Measurements from ENCODE around the gene SLC6A6.
"Not testable (repeated sequence)": the region's sequence is repeated elsewhere in the genome, so short reads cannot be mapped to it uniquely, and the experiment has no call there.

The SLC6A6 gene

GRCh38 chr3:14406336-14406735 is 3.9 kb downstream of the SLC6A6 start:
- H3K27ac ChIP-seq (ENCODE audit: low read depth, low read length), result no peak overlapping the region
- H3K36me3 ChIP-seq (ENCODE audit: control insufficient read depth in 5 of 5, insufficient read depth in 5 of 5, low read length in 5 of 5), result peaks cover 0 to 5% (median 0%) of the 10 kb centered on the region in 5 donors
- H3K4me1 ChIP-seq (ENCODE audit: control insufficient read depth in 5 of 5, insufficient read depth in 5 of 5, low read length in 5 of 5), result peaks cover 8 to 68% (median 48%) of the 10 kb centered on the region in 5 donors
- H3K4me3 ChIP-seq (ENCODE audit: low read depth in 1 of 5, low read length in 5 of 5), result peak overlapping the region in 1 of 5 donors; percentile 4
- H3K27me3 ChIP-seq (ENCODE audit: control insufficient read depth in 5 of 5, insufficient read depth in 4 of 5, low read length in 5 of 5), result peaks cover 0 to 33% (median 6%) of the 10 kb centered on the region in 5 donors
- no peak overlapping the region for H3K9ac ChIP-seq (ENCODE audit: low read length in 5 of 5)
- H3K9me3 ChIP-seq (ENCODE audit: control insufficient read depth in 5 of 5, low read length in 5 of 5), result no peaks in the 10 kb centered on the region

- no peaks in the 10 kb centered on the region for H3K9me3 ChIP-seq (ENCODE audit: control insufficient read depth in 5 of 5, low read length in 5 of 5)
- H3K9ac ChIP-seq (ENCODE audit: low read length in 5 of 5), result no peak overlapping the region
- peaks cover 0 to 32% (median 6%) of the 10 kb centered on the region in 5 donors for H3K27me3 ChIP-seq (ENCODE audit: control insufficient read depth in 5 of 5, insufficient read depth in 4 of 5, low read length in 5 of 5)
- no peak overlapping the region for H3K27ac ChIP-seq (ENCODE audit: low read depth, low read length)
- no peak overlapping the region for H3K4me3 ChIP-seq (ENCODE audit: low read depth in 1 of 5, low read length in 5 of 5)
- H3K4me1 ChIP-seq (ENCODE audit: control insufficient read depth in 5 of 5, insufficient read depth in 5 of 5, low read length in 5 of 5), result peaks cover 8 to 65% (median 48%) of the 10 kb centered on the region in 5 donors
- peaks cover 0 to 5% (median 0%) of the 10 kb centered on the region in 5 donors for H3K36me3 ChIP-seq (ENCODE audit: control insufficient read depth in 5 of 5, insufficient read depth in 5 of 5, low read length in 5 of 5)
These were observed 4.4 kb downstream of the SLC6A6 start for GRCh38 chr3:14406766-14407165.

DNA sequence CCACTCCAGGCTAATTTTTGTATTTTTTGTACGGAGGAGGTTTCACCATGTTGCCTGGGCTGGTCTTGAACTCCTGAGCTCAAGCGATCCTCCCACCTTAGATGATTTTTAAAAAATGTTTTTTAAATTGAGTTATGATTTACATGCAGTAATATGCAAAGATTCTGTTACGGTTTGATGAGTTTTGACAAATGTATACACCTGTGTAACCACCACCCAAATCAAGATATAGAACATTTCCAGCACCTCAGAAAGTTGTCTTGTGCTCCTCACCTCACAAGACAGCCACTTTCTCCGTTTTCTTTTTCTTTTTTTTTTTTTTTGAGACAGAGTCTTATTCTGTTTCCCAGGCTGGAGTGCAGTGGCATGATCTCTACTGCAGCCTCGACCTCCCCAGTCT is 4.8 kb downstream of the SLC6A6 start:
- H3K4me3 ChIP-seq (ENCODE audit: low read depth in 1 of 5, low read length in 5 of 5), result no peak overlapping the region
- peaks cover 8 to 60% (median 44%) of the 10 kb centered on the region in 5 donors for H3K4me1 ChIP-seq (ENCODE audit: control insufficient read depth in 5 of 5, insufficient read depth in 5 of 5, low read length in 5 of 5)
- H3K36me3 ChIP-seq (ENCODE audit: control insufficient read depth in 5 of 5, insufficient read depth in 5 of 5, low read length in 5 of 5), result peaks cover 0 to 5% (median 0%) of the 10 kb centered on the region in 5 donors
- H3K27me3 ChIP-seq (ENCODE audit: control insufficient read depth in 5 of 5, insufficient read depth in 4 of 5, low read length in 5 of 5), result peaks cover 0 to 30% (median 6%) of the 10 kb centered on the region in 5 donors
- no peaks in the 10 kb centered on the region for H3K9me3 ChIP-seq (ENCODE audit: control insufficient read depth in 5 of 5, low read length in 5 of 5)
- H3K27ac ChIP-seq (ENCODE audit: low read depth, low read length), result no peak overlapping the region
- H3K9ac ChIP-seq (ENCODE audit: low read length in 5 of 5), result no peak overlapping the region

GRCh38 chr3:14409779-14410063 is 7.3 kb downstream of the SLC6A6 start:
- H3K9me3 ChIP-seq (ENCODE audit: control insufficient read depth in 5 of 5, low read length in 5 of 5); H3K27ac ChIP-seq (ENCODE audit: low read depth, low read length); H3K4me3 ChIP-seq (ENCODE audit: low read depth in 1 of 5, low read length in 5 of 5); H3K9ac ChIP-seq (ENCODE audit: low read length in 5 of 5): not testable (repeated sequence)
- Histone ChIP-seq H3K27me3 (ENCODE audit: control insufficient read depth in 5 of 5, insufficient read depth in 4 of 5, low read length in 5 of 5) (peaks cover 0 to 12% (median 0%) of the 10 kb centered on the region in 5 donors), H3K4me1 (ENCODE audit: control insufficient read depth in 5 of 5, insufficient read depth in 5 of 5, low read length in 5 of 5) (peaks cover 2 to 47% (median 33%) of the 10 kb centered on the region in 5 donors), H3K36me3 (ENCODE audit: control insufficient read depth in 5 of 5, insufficient read depth in 5 of 5, low read length in 5 of 5) (peaks cover 0 to 12% (median 0%) of the 10 kb centered on the region in 5 donors)

- H3K27me3 ChIP-seq (ENCODE audit: control insufficient read depth in 5 of 5, insufficient read depth in 4 of 5, low read length in 5 of 5), result peaks cover 0 to 10% (median 0%) of the 10 kb centered on the region in 5 donors
- H3K4me1 ChIP-seq (ENCODE audit: control insufficient read depth in 5 of 5, insufficient read depth in 5 of 5, low read length in 5 of 5), result peaks cover 2 to 47% (median 29%) of the 10 kb centered on the region in 5 donors
- H3K27ac ChIP-seq (ENCODE audit: low read depth, low read length), result no peak overlapping the region
- H3K9ac ChIP-seq (ENCODE audit: low read length in 5 of 5), result no peak overlapping the region
- H3K36me3 ChIP-seq (ENCODE audit: control insufficient read depth in 5 of 5, insufficient read depth in 5 of 5, low read length in 5 of 5), result peaks cover 0 to 12% (median 0%) of the 10 kb centered on the region in 5 donors
- no peaks in the 10 kb centered on the region for H3K9me3 ChIP-seq (ENCODE audit: control insufficient read depth in 5 of 5, low read length in 5 of 5)
- no peak overlapping the region for H3K4me3 ChIP-seq (ENCODE audit: low read depth in 1 of 5, low read length in 5 of 5)
These were observed 7.7 kb downstream of the SLC6A6 start for GRCh38 chr3:14410106-14410502.

DNA sequence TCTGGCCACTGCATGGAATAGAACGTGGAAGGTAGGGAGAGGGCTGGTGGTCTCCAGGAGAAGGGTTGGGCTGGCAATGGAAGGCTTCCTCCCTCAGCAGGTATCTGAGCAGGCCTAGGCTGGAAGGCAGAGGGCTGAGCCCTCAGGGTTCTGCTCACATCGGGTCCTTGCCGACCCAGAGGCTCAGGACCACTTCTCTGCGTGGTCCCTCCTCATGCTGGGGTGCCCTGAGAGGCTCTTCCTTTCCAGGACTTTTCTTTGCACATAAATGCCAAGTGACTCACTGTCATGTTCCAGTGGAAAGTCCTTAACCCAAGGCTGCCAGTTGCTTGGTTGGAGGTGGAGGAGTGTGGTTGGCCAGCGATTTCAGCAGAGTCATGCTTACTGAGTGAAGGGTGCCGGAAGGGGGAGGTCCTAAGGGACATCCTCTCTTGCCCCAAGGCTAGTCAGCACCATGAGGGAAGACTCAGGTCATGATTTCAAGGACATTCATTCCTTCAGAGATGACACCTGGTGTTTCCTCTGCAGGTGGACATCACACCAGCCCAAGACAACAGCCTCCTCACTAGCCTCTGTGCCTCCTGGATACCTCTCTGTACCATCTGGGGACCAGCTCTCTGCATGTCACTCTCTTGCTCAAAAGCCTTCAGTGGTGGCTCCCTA is 8.2 kb downstream of the SLC6A6 start:
- H3K36me3 ChIP-seq (ENCODE audit: control insufficient read depth in 5 of 5, insufficient read depth in 5 of 5, low read length in 5 of 5), result peaks cover 0 to 12% (median 0%) of the 10 kb centered on the region in 5 donors
- H3K4me3 ChIP-seq (ENCODE audit: low read depth in 1 of 5, low read length in 5 of 5), result no peak overlapping the region
- peaks cover 0 to 10% (median 0%) of the 10 kb centered on the region in 5 donors for H3K27me3 ChIP-seq (ENCODE audit: control insufficient read depth in 5 of 5, insufficient read depth in 4 of 5, low read length in 5 of 5)
- no peaks in the 10 kb centered on the region for H3K9me3 ChIP-seq (ENCODE audit: control insufficient read depth in 5 of 5, low read length in 5 of 5)
- peaks cover 2 to 47% (median 29%) of the 10 kb centered on the region in 5 donors for H3K4me1 ChIP-seq (ENCODE audit: control insufficient read depth in 5 of 5, insufficient read depth in 5 of 5, low read length in 5 of 5)
- H3K9ac ChIP-seq (ENCODE audit: low read length in 5 of 5), result no peak overlapping the region
- H3K27ac ChIP-seq (ENCODE audit: low read depth, low read length), result no peak overlapping the region

GRCh38 chr3:14411166-14411526 is 8.7 kb downstream of the SLC6A6 start:
- peaks cover 0 to 47% (median 32%) of the 10 kb centered on the region in 5 donors for H3K4me1 ChIP-seq (ENCODE audit: control insufficient read depth in 5 of 5, insufficient read depth in 5 of 5, low read length in 5 of 5)
- no peak overlapping the region for H3K27ac ChIP-seq (ENCODE audit: low read depth, low read length)
- peaks cover 0 to 12% (median 0%) of the 10 kb centered on the region in 5 donors for H3K36me3 ChIP-seq (ENCODE audit: control insufficient read depth in 5 of 5, insufficient read depth in 5 of 5, low read length in 5 of 5)
- no peak overlapping the region for H3K9ac ChIP-seq (ENCODE audit: low read length in 5 of 5)
- H3K4me3 ChIP-seq (ENCODE audit: low read depth in 1 of 5, low read length in 5 of 5), result no peak overlapping the region
- no peaks in the 10 kb centered on the region for H3K9me3 ChIP-seq (ENCODE audit: control insufficient read depth in 5 of 5, low read length in 5 of 5)
- H3K27me3 ChIP-seq (ENCODE audit: control insufficient read depth in 5 of 5, insufficient read depth in 4 of 5, low read length in 5 of 5), result peaks cover 0 to 10% (median 0%) of the 10 kb centered on the region in 5 donors

DNA sequence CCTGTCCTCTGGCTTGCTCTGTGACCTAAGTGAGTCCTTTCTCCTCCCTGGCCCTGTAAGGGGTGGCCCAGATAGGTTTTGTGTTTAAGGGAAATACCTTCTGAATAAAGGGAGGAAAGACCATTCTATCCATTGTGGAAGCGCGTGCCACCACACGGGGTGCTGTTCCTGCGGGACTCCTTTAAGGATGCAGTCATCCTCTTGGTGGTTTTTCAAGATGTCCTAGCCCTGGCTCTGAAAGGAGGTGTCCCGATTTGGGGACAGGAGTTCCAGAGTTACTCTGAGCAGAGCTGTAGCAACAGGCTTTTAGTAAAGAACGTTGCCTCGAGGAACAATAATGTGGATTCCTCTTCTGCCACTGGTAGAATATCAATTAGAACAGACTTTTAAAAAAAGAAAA is 9.6 kb downstream of the SLC6A6 start:
- Histone ChIP-seq H3K9me3 (ENCODE audit: control insufficient read depth in 5 of 5, low read length in 5 of 5) (no peaks in the 10 kb centered on the region), H3K27me3 (ENCODE audit: control insufficient read depth in 5 of 5, insufficient read depth in 4 of 5, low read length in 5 of 5) (peaks cover 0 to 5% (median 0%) of the 10 kb centered on the region in 5 donors), H3K9ac (ENCODE audit: low read length in 5 of 5) (no peak overlapping the region), H3K4me3 (ENCODE audit: low read depth in 1 of 5, low read length in 5 of 5) (no peak overlapping the region), H3K4me1 (ENCODE audit: control insufficient read depth in 5 of 5, insufficient read depth in 5 of 5, low read length in 5 of 5) (peaks cover 0 to 53% (median 36%) of the 10 kb centered on the region in 5 donors), H3K27ac (ENCODE audit: low read depth, low read length) (no peak overlapping the region), H3K36me3 (ENCODE audit: control insufficient read depth in 5 of 5, insufficient read depth in 5 of 5, low read length in 5 of 5) (peaks cover 0 to 18% (median 4%) of the 10 kb centered on the region in 5 donors)

DNA sequence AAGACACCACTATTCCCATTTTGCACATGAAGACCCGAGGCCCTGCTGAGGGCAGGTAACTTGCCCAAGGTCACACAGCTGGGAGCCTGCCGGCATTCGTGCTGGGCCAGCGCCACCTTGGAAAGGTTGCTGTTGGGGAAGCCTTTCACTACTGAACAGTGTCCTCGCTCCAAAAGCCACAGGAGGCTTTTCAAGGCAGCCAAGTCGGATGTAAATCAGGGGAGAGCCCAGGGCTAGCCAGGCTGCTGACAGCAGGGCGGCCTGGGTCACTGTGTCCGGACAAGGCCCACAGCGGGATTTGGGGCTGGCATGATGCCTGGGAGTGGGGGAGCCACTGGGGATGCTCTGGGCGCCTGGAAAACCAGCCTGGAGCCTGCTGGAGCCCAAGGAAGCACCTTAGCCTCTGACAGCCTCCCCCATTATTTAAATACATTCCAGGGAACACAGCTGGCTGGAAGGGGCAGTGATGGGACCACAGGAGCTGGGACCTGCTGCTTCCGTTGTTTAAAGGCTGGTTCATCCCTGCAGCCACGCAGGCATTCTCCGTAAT is 10.5 kb downstream of the SLC6A6 start:
- no peak overlapping the region for H3K27ac ChIP-seq (ENCODE audit: low read depth, low read length)

DNA sequence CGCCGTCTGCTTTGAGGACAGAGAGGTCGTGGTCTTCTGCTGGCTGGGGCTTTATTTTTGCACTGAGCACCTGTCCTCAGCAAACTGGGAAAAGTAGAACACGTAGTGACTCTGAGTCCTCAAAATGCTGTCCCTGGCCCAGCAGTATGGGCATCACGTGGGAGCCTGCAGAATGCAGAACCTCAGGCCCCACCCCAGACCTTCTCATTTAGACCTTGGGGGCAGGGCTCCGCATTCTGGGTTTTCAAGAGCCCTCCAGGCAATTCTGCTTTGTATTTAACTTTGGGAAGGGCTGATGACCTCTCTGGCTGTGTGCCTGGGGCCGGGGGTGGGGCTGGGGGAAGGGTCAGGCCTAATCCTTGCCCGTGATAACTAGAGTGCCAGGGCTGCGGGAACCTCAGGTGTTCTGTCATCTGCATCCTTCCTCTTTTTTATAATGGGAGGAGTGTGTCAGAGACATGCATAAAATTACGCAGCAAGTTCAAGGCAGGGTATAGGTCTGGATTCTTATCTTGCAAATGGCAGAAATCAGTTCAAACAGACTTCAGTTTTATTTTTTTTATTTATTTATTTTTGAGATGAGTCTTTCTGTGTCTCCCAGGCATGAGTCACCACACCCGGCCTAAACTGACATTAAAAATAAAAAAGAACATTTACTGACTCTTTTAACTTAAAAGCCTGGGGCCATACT is 11.1 kb downstream of the SLC6A6 start:
- Histone ChIP-seq H3K9me3 (ENCODE audit: control insufficient read depth in 5 of 5, low read length in 5 of 5) (no peaks in the 10 kb centered on the region), H3K27ac (ENCODE audit: low read depth, low read length) (no peak overlapping the region), H3K4me1 (ENCODE audit: control insufficient read depth in 5 of 5, insufficient read depth in 5 of 5, low read length in 5 of 5) (peaks cover 1 to 62% (median 44%) of the 10 kb centered on the region in 5 donors), H3K27me3 (ENCODE audit: control insufficient read depth in 5 of 5, insufficient read depth in 4 of 5, low read length in 5 of 5) (peaks cover 0 to 5% (median 0%) of the 10 kb centered on the region in 5 donors), H3K4me3 (ENCODE audit: low read depth in 1 of 5, low read length in 5 of 5) (no peak overlapping the region), H3K36me3 (ENCODE audit: control insufficient read depth in 5 of 5, insufficient read depth in 5 of 5, low read length in 5 of 5) (peaks cover 0 to 21% (median 4%) of the 10 kb centered on the region in 5 donors), H3K9ac (ENCODE audit: low read length in 5 of 5) (no peak overlapping the region)

More for the DNA sequence above, 10.5 kb downstream of the SLC6A6 start:
- H3K9ac ChIP-seq (ENCODE audit: low read length in 5 of 5), result peak overlapping the region in 1 of 5 donors; percentile 27
- H3K27me3 ChIP-seq (ENCODE audit: control insufficient read depth in 5 of 5, insufficient read depth in 4 of 5, low read length in 5 of 5), result peaks cover 0 to 5% (median 0%) of the 10 kb centered on the region in 5 donors
- no peak overlapping the region for H3K4me3 ChIP-seq (ENCODE audit: low read depth in 1 of 5, low read length in 5 of 5)
- peaks cover 1 to 57% (median 37%) of the 10 kb centered on the region in 5 donors for H3K4me1 ChIP-seq (ENCODE audit: control insufficient read depth in 5 of 5, insufficient read depth in 5 of 5, low read length in 5 of 5)
- peaks cover 0 to 18% (median 4%) of the 10 kb centered on the region in 5 donors for H3K36me3 ChIP-seq (ENCODE audit: control insufficient read depth in 5 of 5, insufficient read depth in 5 of 5, low read length in 5 of 5)
- no peaks in the 10 kb centered on the region for H3K9me3 ChIP-seq (ENCODE audit: control insufficient read depth in 5 of 5, low read length in 5 of 5)

Data from subcutaneous abdominal adipose tissue (tissue), 5 donors.